K562 (cell line): ENCODE measurements around the gene ALG8. TPM values are rescaled to one million over a fixed set of nuclear protein-coding genes. Genes with fewer than 3 reads are reported as not detected.

Source experiments
- ATAC-seq: fragments of 200-7000 bp; cut with Tn5 transposase; 3 replicates; pipeline ENCODE4 v1.9.1; 2020; ENCODE audit warnings: moderate library complexity
- BruUV-seq: library from RNA; stranded (reverse); fragments of 400-500 nt; replicated peaks from 2 replicates; lab custom pipeline; 2021; lab: Mats Ljungman, UMichigan
- CTCF ChIA-PET: fragments of 300-600 bp; formaldehyde crosslinking; extraction: SDS; loops from one replicate; lab custom pipeline; 2021; ENCODE audit warnings: low intra/inter-chr PET ratio; lab: Yijun Ruan, JAX
- POLR2A ChIA-PET: fragments of 300-600, 350-650 bp; sonication (Branson Sonifier 250); formaldehyde crosslinking; extraction: SDS; loops from one replicate; lab custom pipeline; 2021; ENCODE audit warnings: antibody characterized with exemption, inconsistent platforms; lab: Yijun Ruan, JAX
- DNase-seq, 4 experiments: peaks; one replicate each; pipeline versions ENCODE4 v3.0.0 to v3.0.0-alpha.2; 2011 to 2018; ENCODE audit warnings: low spot score in 3 of 4, mixed read lengths in 3 of 4; ENCODE audit errors: extremely low read depth in 1 of 4
- FAIRE-seq: peaks from 2 replicates; lab custom pipeline; 2011; peaks lifted over from hg19 to GRCh38; lab: Jason Lieb, UNC
- H2AFZ ChIP-seq: 2 replicates; pipeline ENCODE4 v1.6.0; 2011; ENCODE audit warnings: low read depth, low read length, control low read depth, inconsistent platforms
- H3K27ac ChIP-seq: fragments of 200-600 bp; 3 replicates; pipeline ENCODE4 v1.8.0; 2011; ENCODE audit warnings: low read depth, mild to moderate bottlenecking, control low read depth, inconsistent platforms, low read length, moderate library complexity, mixed read lengths; ENCODE audit errors: extremely low read depth
- H3K27me3 ChIP-seq, 2 experiments: fragments of 300-600 bp in 1 of 2; 2 replicates in 1 of 2; 3 replicates in 1 of 2; pipeline versions ENCODE4 v1.6.0 to v1.8.0; 2011; ENCODE audit warnings: inconsistent platforms in 2 of 2, low read length in 2 of 2, mild to moderate bottlenecking in 1 of 2, mixed read lengths in 1 of 2, moderate library complexity in 1 of 2; ENCODE audit not compliant: control insufficient read depth in 2 of 2, insufficient read depth in 2 of 2
- H3K36me3 ChIP-seq: fragments of 300-600 bp; 3 replicates; pipeline ENCODE4 v1.8.0; 2011; ENCODE audit warnings: mild to moderate bottlenecking, low read length, inconsistent platforms; ENCODE audit not compliant: control insufficient read depth, insufficient read depth
- H3K4me1 ChIP-seq, 2 experiments: fragments of 200-600 bp in 1 of 2; replicated peaks in 1 of 2; 2 replicates in 1 of 2; 3 replicates in 1 of 2; pipeline versions ENCODE4 v1.5.1 to v1.8.0; 2011; ENCODE audit warnings: inconsistent platforms in 2 of 2, low read length in 2 of 2, mild to moderate bottlenecking in 1 of 2, mixed read lengths in 1 of 2, moderate library complexity in 1 of 2; ENCODE audit not compliant: control insufficient read depth in 2 of 2, insufficient read depth in 2 of 2
- H3K4me2 ChIP-seq: 2 replicates; pipeline ENCODE4 v1.6.1; 2011; ENCODE audit warnings: low read length, control low read depth, inconsistent platforms, mixed read lengths; ENCODE audit not compliant: insufficient read depth
- H3K4me3 ChIP-seq: fragments of 200-600 bp; sonication (generic), shearing (Covaris generic); 2 replicates; pipeline ENCODE4 v1.5.1; 2016; ENCODE audit warnings: control low read depth, inconsistent platforms
- H3K79me2 ChIP-seq: fragments of 200-600 bp; 3 replicates; pipeline ENCODE4 v1.8.0; 2011; ENCODE audit warnings: low read length, inconsistent platforms; ENCODE audit not compliant: control insufficient read depth, insufficient read depth
- H3K9ac ChIP-seq, 2 experiments: 2 replicates each; pipeline versions ENCODE4 v1.6.0 to v1.6.1; 2011; ENCODE audit warnings: low read depth in 2 of 2, low read length in 2 of 2, control low read depth in 1 of 2, inconsistent platforms in 1 of 2, mild to moderate bottlenecking in 1 of 2, mixed read lengths in 1 of 2; ENCODE audit not compliant: insufficient read depth in 1 of 2
- H3K9me1 ChIP-seq: one replicate; pipeline ENCODE4 v1.6.0; 2011; ENCODE audit warnings: inconsistent platforms, mild to moderate bottlenecking, low read length, moderate library complexity; ENCODE audit not compliant: control insufficient read depth, insufficient read depth
- H3K9me3 ChIP-seq: replicated peaks from 2 replicates; pipeline ENCODE4 v1.5.1; 2011; ENCODE audit warnings: low read depth, low read length, inconsistent platforms; ENCODE audit not compliant: control insufficient read depth, insufficient read depth
- H4K20me1 ChIP-seq: replicated peaks from 2 replicates; pipeline ENCODE4 v1.6.1; 2011; ENCODE audit warnings: low read length, inconsistent platforms, mixed read lengths; ENCODE audit not compliant: control insufficient read depth, insufficient read depth
- ADNP ChIP-seq: fragments of 200-800 bp; sonication (Bioruptor generic); IDR thresholded peaks from 2 replicates; pipeline ENCODE4 v1.6.1; 2016; ENCODE audit warnings: missing genetic modification characterization, missing compliant biosample characterization
- DPF2 ChIP-seq: fragments of 450-650 bp; IDR thresholded peaks from 2 replicates; pipeline ENCODE4 v1.6.1; 2016
- EWSR1 ChIP-seq: fragments of 450-650 bp; IDR thresholded peaks from 2 replicates; pipeline ENCODE4 v1.6.1; 2018; ENCODE audit warnings: borderline replicate concordance, mild to moderate bottlenecking, low read depth, moderate library complexity; ENCODE audit not compliant: partially characterized antibody
- FOXM1 ChIP-seq, 2 experiments: fragments of 450-650 bp in 1 of 2; sonication (generic) in 1 of 2; formaldehyde crosslinking in 1 of 2; IDR thresholded peaks; 2 replicates each; pipeline versions ENCODE4 v1.6.1 to v1.9.0; 2017 to 2022; ENCODE audit warnings: low read depth in 2 of 2, mild to moderate bottlenecking in 2 of 2, missing genetic modification reagents in 1 of 2, moderate library complexity in 1 of 2
- JUND ChIP-seq, 2 experiments: IDR thresholded peaks; 2 replicates in 1 of 2; 3 replicates in 1 of 2; pipeline ENCODE4 v1.6.1; 2011; ENCODE audit warnings: borderline replicate concordance in 2 of 2, low read depth in 2 of 2, low read length in 2 of 2, improper control_type of control experiment in 1 of 2, missing biosample characterization in 1 of 2, missing genetic modification characterization in 1 of 2, missing genetic modification reagents in 1 of 2
- LEF1 ChIP-seq: fragments of 450-650 bp; IDR thresholded peaks from 2 replicates; pipeline ENCODE4 v1.6.1; 2016; ENCODE audit warnings: mild to moderate bottlenecking
- NFIC ChIP-seq: fragments of 450-650 bp; IDR thresholded peaks from 2 replicates; pipeline ENCODE4 v1.6.1; 2017; ENCODE audit warnings: mild to moderate bottlenecking, inconsistent platforms
- NR2C1 ChIP-seq, 2 experiments: fragments of 450-650 bp; IDR thresholded peaks; 2 replicates each; pipeline ENCODE4 v1.6.1; 2017; ENCODE audit warnings: mild to moderate bottlenecking in 2 of 2, antibody characterized with exemption in 1 of 2, inconsistent platforms in 1 of 2, missing compliant biosample characterization in 1 of 2, missing genetic modification characterization in 1 of 2
- RAD51 ChIP-seq: fragments of 450-650 bp; IDR thresholded peaks from 2 replicates; pipeline ENCODE4 v1.7.1; 2016; ENCODE audit warnings: low read depth, mild to moderate bottlenecking, borderline replicate concordance
- RBM22 ChIP-seq: fragments of 200-400 bp; formaldehyde crosslinking; IDR thresholded peaks from 2 replicates; pipeline ENCODE4 v1.6.1; 2018; ENCODE audit warnings: low read length, low read depth; ENCODE audit not compliant: poor library complexity, severe bottlenecking
- TEAD2 ChIP-seq: fragments of 450-650 bp; IDR thresholded peaks from 2 replicates; pipeline ENCODE4 v1.6.1; 2016; ENCODE audit warnings: missing genetic modification characterization, control low read depth, missing compliant biosample characterization
- ZNF217 ChIP-seq: sonication (generic); formaldehyde crosslinking; IDR thresholded peaks from 2 replicates; pipeline ENCODE4 v1.8.0; 2022; ENCODE audit warnings: mild to moderate bottlenecking, missing genetic modification reagents
- ZNF41 ChIP-seq: fragments of 250-450 bp; sonication (Bioruptor Pico); conservative IDR thresholded peaks from 2 replicates; pipeline ENCODE4 v1.4.0; 2020; ENCODE audit warnings: mild to moderate bottlenecking
- WGBS: fragments of 100-300 bp; shearing (Covaris generic); methylation state at CpG from one replicate; pipeline ENCODE4 v1.1.6; 2016; ENCODE audit warnings: low coverage, mixed read lengths; ENCODE audit not compliant: insufficient coverage; ENCODE audit errors: missing lambda C conversion rate; 5-methylcytosine and 5-hydroxymethylcytosine counted together
- in situ Hi-C: fragments of 300-500 bp; cut with MboI; formaldehyde crosslinking; loops from 4 replicates; pipeline ENCODE4 v1.15.0; 2018; ENCODE audit warnings: inconsistent platforms, mixed read lengths
- intact Hi-C: fragments of 100-400 bp; cut with micrococcal nuclease; formaldehyde crosslinking; loops from 2 replicates; pipeline ENCODE4 v1.14.2; 2022
- polyA plus RNA-seq, 8 experiments: library from polyadenylated mRNA; depleted of rRNA in 4 of 8; stranded (reverse) in 5 of 8; unstranded in 3 of 8; fragments of >200 nt; fragmentation: Nextera tagmentation in 2 of 8; fragmentation: Illumina TruSeq in 1 of 8; extraction: Ambion mirVana in 2 of 8; extraction: Trizol in 1 of 8; gene quantifications; 2 replicates each; pipeline versions ENCODE4 v1.2.1 to v1.2.3, GENCODE V29; 2011 to 2014; ENCODE audit warnings: inconsistent platforms in 1 of 8, missing spikeins in 1 of 8
- total RNA-seq, 7 experiments: library from RNA; depleted of rRNA in 6 of 7; stranded (reverse); fragments of >200 nt in 6 of 7; fragmentation: Illumina TruSeq in 2 of 7; extraction: Trizol in 2 of 7; gene quantifications; 2 replicates each; pipeline versions ENCODE4 v1.2.1 to v1.2.3, GENCODE V29; 2011 to 2021; ENCODE audit warnings: low replicate concordance in 1 of 7
- TF ChIP-seq, protein P1 (sequence below): fragments of 450-650 bp; IDR thresholded peaks from 2 replicates; pipeline ENCODE4 v1.6.1; 2016; ENCODE audit warnings: borderline replicate concordance

Gene ALG8
- total and polyA plus RNA-seq, 9 of the 15 experiments (the other 6 are each of a cell fraction or from before 2014, with no cell fraction given), result 59.3 to 189 (median 106) TPM

- no peak for TF ChIP-seq EWSR1
- TF ChIP-seq RBM22, result no peak
- TF ChIP-seq ADNP (tag), result no peak
- no peak for TF ChIP-seq ZNF217 (CRISPR knock-in tag)
- TF ChIP-seq LEF1, result no peak
- no peak for TF ChIP-seq FOXM1 (IDR thresholded peaks at IDR 0.05; ENCODE audit: low read depth)
- TF ChIP-seq FOXM1 (CRISPR knock-in tag; IDR thresholded peaks at IDR 0.05; ENCODE audit: low read depth), result no peak
- no peak for TF ChIP-seq RAD51
- TF ChIP-seq TEAD2 (tag), result no peak
- peak; percentile 96 for TF ChIP-seq NFIC
- TF ChIP-seq, protein P1, sequence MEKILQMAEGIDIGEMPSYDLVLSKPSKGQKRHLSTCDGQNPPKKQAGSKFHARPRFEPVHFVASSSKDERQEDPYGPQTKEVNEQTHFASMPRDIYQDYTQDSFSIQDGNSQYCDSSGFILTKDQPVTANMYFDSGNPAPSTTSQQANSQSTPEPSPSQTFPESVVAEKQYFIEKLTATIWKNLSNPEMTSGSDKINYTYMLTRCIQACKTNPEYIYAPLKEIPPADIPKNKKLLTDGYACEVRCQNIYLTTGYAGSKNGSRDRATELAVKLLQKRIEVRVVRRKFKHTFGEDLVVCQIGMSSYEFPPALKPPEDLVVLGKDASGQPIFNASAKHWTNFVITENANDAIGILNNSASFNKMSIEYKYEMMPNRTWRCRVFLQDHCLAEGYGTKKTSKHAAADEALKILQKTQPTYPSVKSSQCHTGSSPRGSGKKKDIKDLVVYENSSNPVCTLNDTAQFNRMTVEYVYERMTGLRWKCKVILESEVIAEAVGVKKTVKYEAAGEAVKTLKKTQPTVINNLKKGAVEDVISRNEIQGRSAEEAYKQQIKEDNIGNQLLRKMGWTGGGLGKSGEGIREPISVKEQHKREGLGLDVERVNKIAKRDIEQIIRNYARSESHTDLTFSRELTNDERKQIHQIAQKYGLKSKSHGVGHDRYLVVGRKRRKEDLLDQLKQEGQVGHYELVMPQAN, result no peak
- TF ChIP-seq, all 486 proteins: peak for 4
Observed at GRCh38 chr11:78074756-78075155, 64.7 kb downstream of the ALG8 start (continued).

DNA sequence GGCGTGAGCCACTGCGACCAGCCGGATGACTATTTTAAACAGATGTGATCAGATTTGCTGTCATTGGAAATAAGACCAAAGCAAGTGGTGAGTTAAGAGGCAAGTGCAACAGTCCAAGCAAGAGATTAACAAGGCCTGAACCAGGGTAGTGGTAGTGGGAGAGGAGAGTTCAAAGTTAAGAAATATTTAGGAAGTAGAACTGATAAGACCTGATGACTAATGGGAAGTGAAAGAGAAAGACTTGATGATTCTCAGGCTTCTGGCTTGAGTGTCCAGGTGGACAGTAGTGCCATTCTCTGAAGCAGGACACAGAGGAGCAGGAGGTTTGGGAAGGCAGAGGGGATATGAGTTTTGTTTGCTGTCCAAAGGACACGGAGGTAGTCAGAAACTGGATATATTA, 67.0 kb downstream of the ALG8 start:
- no peak for ATAC-seq
- Histone ChIP-seq H3K36me3 (peaks cover 73% of the 10 kb centered on the region), H2AFZ (no peak overlapping the region), H3K27me3 (no peaks in the 10 kb centered on the region), H3K79me2 (peaks cover 63% of the 10 kb centered on the region), H3K9ac (no peak overlapping the region), H3K4me1 (peaks cover 2 to 23% of the 10 kb centered on the region in 2 experiments), H3K27ac (no peak overlapping the region), H3K4me3 (no peak overlapping the region), H3K9me1 (no peaks in the 10 kb centered on the region), H4K20me1 (no peaks in the 10 kb centered on the region; the same call in 1 of the 2 replicates), H3K9me3 (no peaks in the 10 kb centered on the region), H3K4me2 (no peak overlapping the region)
- ChIA-PET CTCF (no interaction called here), POLR2A (no interaction called here)
- FAIRE-seq, result no peak
- intact Hi-C loops, result no loop called here
- DNase-seq, result no peak
- in situ Hi-C loops, result no loop called here
- WGBS, result 85% methylated on average over 4 of the region's 4 CpGs
- BruUV-seq, result no TSS peak
- TF ChIP-seq JUND (IDR thresholded peaks at IDR 0.05; ENCODE audit: borderline replicate concordance, low read depth, low read length) (0 out of 2 replicates have a peak, but pooled peaks have one; percentile 10), JUND (tag; IDR thresholded peaks at IDR 0.05; ENCODE audit: borderline replicate concordance, low read depth, low read length) (no peak; the same call in 2 of the 3 replicates), ZNF41 (CRISPR knock-in tag) (no peak), DPF2 (0 out of 2 replicates have a peak, but pooled peaks have one; percentile 28), NR2C1 (IDR thresholded peaks at IDR 0.05) (peak; percentile 27; the same call in 1 of the 2 replicates), NR2C1 (tag; IDR thresholded peaks at IDR 0.05) (no peak)
